HG02763 (cell line): ENCODE results near the gene ZNF431.
"Not testable (repeated sequence)": the region's sequence is repeated elsewhere in the genome, so short reads cannot be mapped to it uniquely, and the experiment has no call there.

Experiments
- ATAC-seq: cut with Tn5 transposase; IDR thresholded peaks from one replicate; pipeline ENCODE4 v1.9.1; 2021; ENCODE audit warnings: mild to moderate bottlenecking, moderate library complexity; ENCODE audit not compliant: unreplicated experiment

The ZNF431 gene

GRCh38 chr19:21143854-21144253 lies 2.0 kb downstream of the ZNF431 start:
- ATAC-seq, result no peak

- no peak for ATAC-seq
These were observed 5.7 kb downstream of the ZNF431 start for GRCh38 chr19:21147540-21147939.

DNA sequence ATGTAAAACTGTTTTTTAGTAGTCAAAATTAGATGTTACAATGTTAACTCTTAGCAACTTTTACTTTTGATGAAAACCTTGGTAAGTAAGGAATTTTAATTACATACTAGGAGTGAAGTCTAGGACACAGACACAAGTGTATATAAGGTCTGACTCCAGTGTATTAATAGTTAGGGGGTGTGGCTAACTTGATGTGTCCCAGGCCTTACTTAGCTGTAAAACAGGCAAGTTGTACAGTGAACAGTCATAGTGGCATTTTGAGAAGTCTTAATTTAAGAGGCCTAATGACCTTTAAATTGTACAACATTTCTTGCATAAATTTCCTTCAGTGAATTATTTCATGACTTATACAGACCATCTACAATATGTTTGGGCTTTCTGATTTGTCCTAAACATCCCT lies 6.8 kb downstream of the ZNF431 start:
- ATAC-seq, result no peak

GRCh38 chr19:21149877-21150276 lies 8.0 kb downstream of the ZNF431 start:
- no peak for ATAC-seq

GRCh38 chr19:21151460-21151859 lies 9.6 kb downstream of the ZNF431 start:
- ATAC-seq, result no peak

- no peak for ATAC-seq
These were observed 16.8 kb downstream of the ZNF431 start for GRCh38 chr19:21158523-21159135.

DNA sequence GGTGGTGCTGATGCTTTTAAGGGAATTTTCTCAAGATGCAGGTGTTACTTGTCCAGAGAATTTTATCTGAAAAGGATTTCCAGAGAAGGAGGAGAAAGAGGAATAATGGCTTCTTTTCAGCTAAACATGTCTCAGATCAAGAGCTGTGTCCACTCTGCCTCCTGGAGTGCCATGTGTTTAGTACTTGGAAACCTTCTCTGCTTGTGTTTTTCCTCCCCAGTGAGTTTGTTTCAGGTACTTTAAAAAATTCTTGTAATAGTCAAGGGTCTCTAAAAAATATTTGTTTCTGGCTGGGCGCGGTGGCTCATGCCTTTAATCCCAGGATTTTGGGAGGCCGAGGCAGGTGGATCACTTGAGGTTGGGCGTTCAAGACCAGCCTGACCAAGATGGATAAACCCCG lies 22.7 kb downstream of the ZNF431 start:
- ATAC-seq, result no peak

DNA sequence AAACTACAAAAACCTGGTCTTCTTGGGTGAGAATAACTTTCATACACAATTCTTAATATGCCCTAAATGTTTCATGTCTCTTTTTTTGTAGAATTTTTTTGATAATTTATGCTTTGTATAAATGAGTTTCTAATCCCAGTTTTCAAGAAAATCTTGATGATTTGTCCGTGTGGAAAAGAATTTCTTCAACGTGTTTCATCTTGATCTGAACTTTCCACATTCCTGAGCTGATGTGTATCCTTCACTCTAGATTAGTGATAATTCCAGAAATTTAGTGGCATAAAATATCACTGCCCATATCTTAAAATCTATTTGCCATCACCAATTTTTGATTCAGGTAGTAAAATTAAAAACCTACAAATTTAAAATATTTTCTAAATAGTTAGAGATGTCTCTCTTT lies 24.6 kb downstream of the ZNF431 start:
- ATAC-seq, result no peak

DNA sequence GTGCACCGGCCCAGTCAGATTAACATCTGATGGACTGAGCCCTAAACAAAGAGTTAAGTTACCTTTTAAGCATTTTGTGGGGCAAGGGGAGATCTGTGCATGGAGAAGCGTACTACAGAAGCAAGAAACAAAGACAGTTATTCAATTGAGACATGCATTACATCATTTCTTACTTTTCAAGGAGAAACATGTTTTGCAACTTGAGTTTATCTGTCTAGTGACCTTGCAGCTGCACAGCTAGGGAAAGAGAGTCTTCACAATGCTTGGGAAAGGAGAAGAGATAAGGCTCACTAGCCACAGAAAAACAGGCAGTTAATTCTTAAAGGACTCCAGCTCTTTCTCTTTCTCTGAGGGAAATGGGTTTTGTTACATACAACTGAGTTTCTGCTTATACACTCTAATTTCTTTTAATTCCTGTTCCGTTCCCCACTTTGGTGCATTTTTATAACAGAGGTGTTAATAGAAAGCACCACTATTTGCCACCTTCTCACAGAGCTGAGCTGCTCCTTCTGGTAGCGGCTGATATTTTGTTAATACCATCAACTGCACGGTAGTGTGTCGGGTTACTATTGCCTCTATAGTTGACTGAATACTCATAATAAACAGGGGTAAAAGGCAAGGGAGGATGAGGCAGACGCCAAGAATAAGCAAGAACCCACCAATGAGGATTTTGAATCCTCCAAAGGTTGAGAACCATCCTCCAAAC lies 55.9 kb downstream of the ZNF431 start:
- ATAC-seq, result no peak

DNA sequence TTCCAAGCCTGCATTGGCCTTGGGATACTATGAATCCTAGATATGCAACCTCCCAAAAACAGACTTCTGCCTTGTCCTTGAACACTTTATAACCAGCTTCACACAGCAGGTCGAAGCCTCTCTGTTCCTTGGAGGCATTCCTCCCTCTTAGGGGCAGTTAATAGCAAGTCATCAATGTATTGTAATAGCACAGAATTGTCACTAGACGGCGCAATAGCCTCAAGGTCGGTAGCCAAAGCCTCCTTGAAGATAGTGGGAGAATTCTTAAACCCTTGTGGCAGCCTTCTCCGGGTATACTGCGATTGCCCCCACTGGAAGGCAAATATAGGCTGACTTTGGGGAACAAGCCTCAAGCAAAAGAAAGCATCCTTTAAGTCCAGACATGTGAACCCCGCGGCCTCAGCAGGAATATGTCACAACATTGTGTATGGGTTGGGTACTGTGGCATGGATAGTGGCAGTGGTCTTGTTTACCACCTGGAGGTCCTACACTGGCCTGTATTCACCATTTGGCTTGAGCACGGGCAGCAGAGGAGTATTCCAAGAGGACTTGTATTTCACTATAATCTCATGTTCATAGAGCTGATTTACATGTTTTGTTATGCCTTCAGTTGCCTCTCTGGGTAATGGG lies 61.1 kb downstream of the ZNF431 start:
- ATAC-seq, result no peak

DNA sequence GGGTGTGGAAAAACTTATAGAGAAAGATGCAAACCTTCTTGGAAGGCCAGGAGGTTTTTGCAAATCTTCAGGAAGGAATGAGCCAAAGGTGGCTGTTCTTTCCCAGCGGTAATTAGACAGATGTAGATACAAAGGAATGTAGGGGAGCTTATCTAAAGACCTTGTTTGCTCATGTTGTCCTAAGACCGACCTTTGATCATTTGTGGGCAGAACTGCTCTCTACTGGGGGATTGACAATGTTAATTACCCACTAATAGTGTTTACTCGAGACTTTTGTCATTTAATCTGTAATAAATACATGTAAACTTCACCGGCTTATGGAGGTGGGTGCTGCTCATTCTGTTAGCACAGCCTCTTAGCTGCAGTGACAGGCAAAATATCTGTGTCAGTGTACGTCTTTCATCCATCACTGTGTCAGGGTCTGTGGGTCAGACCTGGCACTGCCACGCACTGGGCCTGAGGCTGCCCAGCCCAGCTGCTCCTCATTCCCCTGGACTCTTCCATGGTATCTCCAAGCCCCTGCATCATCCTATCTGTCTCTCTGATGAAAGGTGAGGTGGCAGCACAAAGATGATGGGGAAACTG lies 68.3 kb downstream of the ZNF431 start:
- ATAC-seq, result no peak

- ATAC-seq, result no peak
These were observed 79.9 kb downstream of the ZNF431 start for GRCh38 chr19:21221693-21222092.

GRCh38 chr19:21229938-21230337 lies 88.1 kb downstream of the ZNF431 start:
- ATAC-seq, result not testable (repeated sequence)

DNA sequence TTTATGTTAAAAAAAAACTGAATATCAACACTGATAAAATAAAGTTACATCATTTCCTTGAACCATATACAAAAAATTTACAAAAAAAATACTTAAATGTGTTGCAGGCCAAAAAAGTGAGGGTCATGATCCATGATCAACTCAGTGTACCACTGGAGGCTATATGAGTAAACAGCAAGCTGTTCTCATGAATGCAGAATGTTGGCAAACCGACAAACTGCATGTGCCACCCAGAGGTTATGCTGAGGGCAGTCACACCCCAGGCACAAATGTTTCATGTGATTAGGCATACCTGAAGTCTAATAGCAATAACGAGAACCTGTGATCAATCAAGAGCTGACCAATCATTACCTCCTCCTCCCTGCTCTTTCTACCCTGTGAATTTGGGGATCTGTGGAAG lies 91.9 kb downstream of the ZNF431 start:
- no peak for ATAC-seq

DNA sequence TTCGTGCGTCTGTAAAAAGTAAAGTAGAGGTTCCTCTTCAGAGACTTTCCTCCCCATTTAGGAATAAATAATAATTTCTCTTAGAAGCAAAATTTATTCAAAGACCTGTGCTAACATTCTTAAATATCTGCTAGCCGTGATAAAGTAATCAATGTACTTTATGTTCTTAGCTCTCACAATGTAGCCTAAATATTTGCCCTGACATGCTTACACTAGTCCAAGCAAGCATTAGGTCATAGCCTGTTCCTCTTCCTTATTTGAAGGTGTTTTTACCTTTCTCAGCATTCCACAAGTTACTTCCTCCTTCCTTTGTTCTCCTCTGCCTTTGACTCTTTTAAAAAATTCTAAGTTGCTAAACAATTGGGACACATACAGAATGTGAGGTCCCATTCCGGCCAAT lies 94.9 kb downstream of the ZNF431 start:
- not testable (repeated sequence) for ATAC-seq

DNA sequence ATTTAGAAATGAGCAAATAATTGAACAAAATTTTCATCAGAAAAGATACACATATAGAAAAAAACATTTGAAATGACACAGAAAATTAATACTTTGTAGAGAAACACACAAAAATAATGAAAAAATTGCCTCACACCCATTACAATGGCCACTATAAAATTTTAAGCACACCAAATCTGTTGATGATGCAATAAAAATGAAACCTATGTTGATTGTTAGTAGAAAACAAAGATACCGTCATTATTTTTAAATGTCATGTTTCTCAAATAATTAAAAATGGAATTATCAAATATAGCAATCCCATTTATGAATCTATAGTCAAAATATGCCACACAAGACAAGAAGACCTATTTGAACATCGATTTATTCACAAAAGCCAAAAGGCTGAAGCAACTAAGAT lies 96.8 kb downstream of the ZNF431 start:
- no peak for ATAC-seq
